Activated CD8-positive, alpha-beta T cell treated with anti-CD3 and anti-CD28 coated beads for 36 hours (primary cell): ENCODE measurements around the gene ATOH8. TPM values are rescaled to one million over a fixed set of nuclear protein-coding genes. Genes with fewer than 3 reads are reported as not detected.

Source experiments
- ATAC-seq: fragments of 200-7000 bp; cut with Tn5 transposase; one replicate; pipeline ENCODE4 v1.10.0; 2021; ENCODE audit warnings: mild to moderate bottlenecking, moderate library complexity
- CTCF ChIA-PET: fragments of 350-600 bp; sonication (Branson Sonifier 250); formaldehyde crosslinking; loops from one replicate; lab custom pipeline; 2021; ENCODE audit warnings: antibody characterized with exemption; lab: Charles Lee
- POLR2A ChIA-PET: fragments of 350-600 bp; sonication (Branson Sonifier 250); formaldehyde crosslinking; loops from one replicate; lab custom pipeline; 2021; ENCODE audit warnings: antibody characterized with exemption; lab: Charles Lee
- DNase-seq: peaks from one replicate; pipeline ENCODE4 v3.0.0-alpha.2; 2020
- H3K27ac Mint-ChIP-seq: one replicate; pipeline ENCODE4 v1.8.0; 2021; ENCODE audit warnings: mild to moderate bottlenecking, mixed read lengths
- H3K27me3 Mint-ChIP-seq: one replicate; pipeline ENCODE4 v1.8.0; 2021; ENCODE audit warnings: mixed read lengths
- H3K36me3 Mint-ChIP-seq: one replicate; pipeline ENCODE4 v1.8.0; 2021; ENCODE audit warnings: low read depth, mixed read lengths
- H3K4me1 Mint-ChIP-seq: one replicate; pipeline ENCODE4 v1.8.0; 2021; ENCODE audit warnings: low read depth, mixed read lengths
- H3K4me3 Mint-ChIP-seq: one replicate; pipeline ENCODE4 v1.8.0; 2021; ENCODE audit warnings: mild to moderate bottlenecking, moderate library complexity, mixed read lengths
- H3K9me3 Mint-ChIP-seq: one replicate; pipeline ENCODE4 v1.8.0; 2021; ENCODE audit warnings: mixed read lengths
- intact Hi-C: fragments of 100-400 bp; cut with micrococcal nuclease; formaldehyde crosslinking; loops from one replicate; pipeline ENCODE4 v1.10.0; 2022
- total RNA-seq, 2 experiments: library from RNA; stranded (reverse); gene quantifications; one replicate each; pipeline ENCODE4 v1.2.3, GENCODE V29; 2021
- TF ChIP-seq, protein P1 (sequence below): fragments of 200-600 bp; IDR thresholded peaks from one replicate; pipeline ENCODE4 v1.8.0; 2022; ENCODE audit warnings: antibody characterized with exemption, mild to moderate bottlenecking

The ATOH8 gene
- total RNA-seq, 2 experiments from 2014 or later: not detected

- CTCF ChIA-PET: interaction anchor here (2.7 kb wide), 1 partner anchor 58 kb away, joined by 8 read pairs; no protein-coding TSS in a partner anchor
- Mint-ChIP-seq H3K36me3 (no peaks in the 10 kb centered on the region), H3K27ac (no peak overlapping the region), H3K27me3 (peaks cover 56% of the 10 kb centered on the region), H3K4me3 (peak overlapping the region; percentile 60), H3K9me3 (no peaks in the 10 kb centered on the region), H3K4me1 (peaks cover 17% of the 10 kb centered on the region)
- DNase-seq (peak; percentile 24), ATAC-seq (peak; percentile 31)
- TF ChIP-seq, protein P1, sequence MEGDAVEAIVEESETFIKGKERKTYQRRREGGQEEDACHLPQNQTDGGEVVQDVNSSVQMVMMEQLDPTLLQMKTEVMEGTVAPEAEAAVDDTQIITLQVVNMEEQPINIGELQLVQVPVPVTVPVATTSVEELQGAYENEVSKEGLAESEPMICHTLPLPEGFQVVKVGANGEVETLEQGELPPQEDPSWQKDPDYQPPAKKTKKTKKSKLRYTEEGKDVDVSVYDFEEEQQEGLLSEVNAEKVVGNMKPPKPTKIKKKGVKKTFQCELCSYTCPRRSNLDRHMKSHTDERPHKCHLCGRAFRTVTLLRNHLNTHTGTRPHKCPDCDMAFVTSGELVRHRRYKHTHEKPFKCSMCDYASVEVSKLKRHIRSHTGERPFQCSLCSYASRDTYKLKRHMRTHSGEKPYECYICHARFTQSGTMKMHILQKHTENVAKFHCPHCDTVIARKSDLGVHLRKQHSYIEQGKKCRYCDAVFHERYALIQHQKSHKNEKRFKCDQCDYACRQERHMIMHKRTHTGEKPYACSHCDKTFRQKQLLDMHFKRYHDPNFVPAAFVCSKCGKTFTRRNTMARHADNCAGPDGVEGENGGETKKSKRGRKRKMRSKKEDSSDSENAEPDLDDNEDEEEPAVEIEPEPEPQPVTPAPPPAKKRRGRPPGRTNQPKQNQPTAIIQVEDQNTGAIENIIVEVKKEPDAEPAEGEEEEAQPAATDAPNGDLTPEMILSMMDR: no peak
- intact Hi-C loops: no loop called here
- POLR2A ChIA-PET: no interaction called here
Observed at GRCh38 chr2:85755122-85756027, 1.6 kb downstream of the ATOH8 start.

DNA sequence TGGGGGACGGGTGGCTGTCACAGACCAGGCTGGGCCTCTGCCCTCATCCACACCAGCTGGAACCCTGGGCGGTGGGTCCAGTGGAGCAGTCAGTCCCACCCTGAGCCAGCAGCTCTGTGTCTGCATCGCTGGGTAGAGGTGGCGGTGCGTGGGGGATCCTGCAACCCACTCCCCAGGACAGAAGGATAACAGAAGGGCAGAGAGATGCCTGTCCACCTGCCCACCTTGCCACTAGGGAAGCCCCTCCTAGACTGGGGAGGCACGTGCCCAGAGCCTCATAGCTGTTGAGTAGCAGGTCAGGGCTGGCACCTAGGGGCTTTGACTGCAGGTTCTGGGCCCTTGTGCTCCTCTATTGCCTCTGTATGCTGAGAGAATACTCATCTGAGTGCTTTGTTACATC, 2.4 kb downstream of the ATOH8 start:
- no peak for ATAC-seq
- ChIA-PET POLR2A (no interaction called here), CTCF (interaction anchor here (2.7 kb wide), 1 partner anchor 58 kb away, joined by 8 read pairs; no protein-coding TSS in a partner anchor)
- Mint-ChIP-seq H3K27ac (no peak overlapping the region), H3K9me3 (no peaks in the 10 kb centered on the region), H3K27me3 (peaks cover 56% of the 10 kb centered on the region), H3K4me1 (peaks cover 17% of the 10 kb centered on the region), H3K4me3 (no peak overlapping the region), H3K36me3 (no peaks in the 10 kb centered on the region)
- intact Hi-C loops: no loop called here
- TF ChIP-seq, protein P1: no peak
- DNase-seq: no peak

GRCh38 chr2:85756822-85757435, 3.1 kb downstream of the ATOH8 start:
- no peak for DNase-seq
- CTCF ChIA-PET: interaction anchor here (2.7 kb wide), 1 partner anchor 57 kb away, joined by 8 read pairs; no protein-coding TSS in a partner anchor
- H3K27ac Mint-ChIP-seq: no peak overlapping the region
- H3K4me3 Mint-ChIP-seq: no peak overlapping the region
- TF ChIP-seq, protein P1: no peak
- POLR2A ChIA-PET: no interaction called here
- no peaks in the 10 kb centered on the region for H3K9me3 Mint-ChIP-seq
- peaks cover 50% of the 10 kb centered on the region for H3K27me3 Mint-ChIP-seq
- ATAC-seq: no peak
- intact Hi-C loops: no loop called here
- H3K36me3 Mint-ChIP-seq: no peaks in the 10 kb centered on the region
- peaks cover 17% of the 10 kb centered on the region for H3K4me1 Mint-ChIP-seq

- TF ChIP-seq, protein P1: no peak
- no peak for ATAC-seq
- CTCF ChIA-PET: interaction anchor here (1.1 to 2.7 kb wide), 3 partner anchors 9 to 56 kb away, joined by 3 to 8 read pairs (median 3); no protein-coding TSS in a partner anchor
- no peak for DNase-seq
- POLR2A ChIA-PET: no interaction called here
- no peak overlapping the region for H3K27ac Mint-ChIP-seq
- H3K9me3 Mint-ChIP-seq: no peaks in the 10 kb centered on the region
- H3K27me3 Mint-ChIP-seq: peaks cover 42% of the 10 kb centered on the region
- no peaks in the 10 kb centered on the region for H3K36me3 Mint-ChIP-seq
- no peak overlapping the region for H3K4me3 Mint-ChIP-seq
- intact Hi-C loops: no loop called here
- peaks cover 17% of the 10 kb centered on the region for H3K4me1 Mint-ChIP-seq
Observed at GRCh38 chr2:85757860-85758259, 4.1 kb downstream of the ATOH8 start.
